Transverse colon (tissue), 4 donors: ENCODE results near the gene FAM47E. TPM values are rescaled to one million over a fixed set of nuclear protein-coding genes. Genes with fewer than 3 reads are reported as not detected.

ENCODE experiments used
- DNase-seq: peaks from one replicate; pipeline ENCODE4 v3.0.0-alpha.2; 2019
- H3K27ac ChIP-seq, 4 donors: fragments of 200-600 bp; sonication (generic); 2 replicates each; pipeline ENCODE4 v1.5.1; 2016 to 2018; ENCODE audit warnings: inconsistent platforms in 4 of 4
- H3K27me3 ChIP-seq: fragments of 200-600 bp; sonication (generic); 2 replicates; pipeline ENCODE4 v1.5.1; 2017; ENCODE audit warnings: inconsistent platforms
- H3K36me3 ChIP-seq, 4 donors: fragments of 200-600 bp; sonication (generic); 2 replicates each; pipeline ENCODE4 v1.5.1; 2017 to 2019; ENCODE audit warnings: inconsistent platforms in 4 of 4
- H3K4me1 ChIP-seq, 4 donors: fragments of 200-600 bp; sonication (generic); 2 replicates each; pipeline ENCODE4 v1.5.1; 2017 to 2020; ENCODE audit warnings: inconsistent platforms in 4 of 4
- H3K4me3 ChIP-seq, 4 donors: fragments of 200-600 bp; sonication (generic); 1 replicate in 1 of 4; 2 replicates in 3 of 4; pipeline versions ENCODE4 v1.5.1 to v1.6.1; 2017 to 2019; ENCODE audit warnings: inconsistent platforms in 4 of 4
- H3K9me3 ChIP-seq, 2 donors: fragments of 200-600 bp; sonication (generic); 2 replicates each; pipeline ENCODE4 v1.5.1; 2017 to 2019; ENCODE audit warnings: inconsistent platforms in 2 of 2
- CTCF ChIP-seq, 5 experiments: fragments of 200-600 bp in 3 of 5; fragments of 450-650 bp in 2 of 5; sonication (generic) in 3 of 5; IDR thresholded peaks; 1 replicate in 2 of 5; 2 replicates in 3 of 5; pipeline ENCODE4 v1.5.1; 2016 to 2017; ENCODE audit warnings: antibody characterized with exemption in 5 of 5, inconsistent platforms in 3 of 5, mild to moderate bottlenecking in 2 of 5, moderate library complexity in 1 of 5
- EP300 ChIP-seq: sonication (generic); formaldehyde crosslinking; IDR thresholded peaks from one replicate; pipeline ENCODE4 v1.6.1; 2017; ENCODE audit warnings: antibody characterized with exemption, low read depth
- POLR2A ChIP-seq: fragments of 450-650 bp; IDR thresholded peaks from one replicate; pipeline ENCODE4 v1.6.1; 2016; ENCODE audit warnings: antibody characterized with exemption, mild to moderate bottlenecking, moderate library complexity
- POLR2AphosphoS5 ChIP-seq, 3 donors: sonication (generic); formaldehyde crosslinking; IDR thresholded peaks; one replicate each; pipeline ENCODE4 v1.6.1; 2016; ENCODE audit warnings: antibody characterized with exemption in 3 of 3
- WGBS, 2 donors: methylation state at CpG; one replicate each; pipeline ENCODE4 v1.1.5; 2018; ENCODE audit warnings: low coverage in 1 of 2; 5-methylcytosine and 5-hydroxymethylcytosine counted together
- in situ Hi-C, 4 donors: fragments of 200-750 bp; cut with MboI; loops; one replicate each; pipeline versions ENCODE4 v1.15.0 to v1.15.1; 2017; ENCODE audit warnings: low sequenced_read_pairs in 3 of 4, low pct_ligation_motif_present in 1 of 4, low pct_unique_long_range_greater_than_20kb in 1 of 4
- intact Hi-C: fragments of 100-400 bp; cut with DNase I; formaldehyde crosslinking; loops from one replicate; pipeline ENCODE4 v1.15.1; 2023; ENCODE audit warnings: low total_unique reads
- total RNA-seq, 4 donors: library from RNA; depleted of rRNA; stranded (reverse); fragments of >200 nt; gene quantifications; one replicate each; pipeline ENCODE4 v1.1.0, GENCODE V29; 2016

The FAM47E gene
- total RNA-seq, 4 donors from 2014 or later: 0.20 to 7.8 (median 2.8) TPM

GRCh38 chr4:76210452-76210851, 41.1 kb upstream of the FAM47E start:
- intact Hi-C loops: no loop called here
- Histone ChIP-seq H3K27me3 (no peaks in the 10 kb centered on the region), H3K4me3 (no peak overlapping the region), H3K27ac (peak overlapping the region; percentile 97 to 98 (median 98)), H3K36me3 (no peaks in the 10 kb centered on the region), H3K9me3 (no peaks in the 10 kb centered on the region), H3K4me1 (peaks cover 50 to 87% (median 66%) of the 10 kb centered on the region in 4 donors)
- in situ Hi-C loops: no loop called here
- no peak for DNase-seq
- TF ChIP-seq CTCF (IDR thresholded peaks at IDR 0.05) (no peak), EP300 (no peak), POLR2A (no peak), POLR2AphosphoS5 (IDR thresholded peaks at IDR 0.05) (no peak)
- WGBS, 2 donors: 54 to 55% methylated on average over 2 to 4 of the region's 4 CpGs

DNA sequence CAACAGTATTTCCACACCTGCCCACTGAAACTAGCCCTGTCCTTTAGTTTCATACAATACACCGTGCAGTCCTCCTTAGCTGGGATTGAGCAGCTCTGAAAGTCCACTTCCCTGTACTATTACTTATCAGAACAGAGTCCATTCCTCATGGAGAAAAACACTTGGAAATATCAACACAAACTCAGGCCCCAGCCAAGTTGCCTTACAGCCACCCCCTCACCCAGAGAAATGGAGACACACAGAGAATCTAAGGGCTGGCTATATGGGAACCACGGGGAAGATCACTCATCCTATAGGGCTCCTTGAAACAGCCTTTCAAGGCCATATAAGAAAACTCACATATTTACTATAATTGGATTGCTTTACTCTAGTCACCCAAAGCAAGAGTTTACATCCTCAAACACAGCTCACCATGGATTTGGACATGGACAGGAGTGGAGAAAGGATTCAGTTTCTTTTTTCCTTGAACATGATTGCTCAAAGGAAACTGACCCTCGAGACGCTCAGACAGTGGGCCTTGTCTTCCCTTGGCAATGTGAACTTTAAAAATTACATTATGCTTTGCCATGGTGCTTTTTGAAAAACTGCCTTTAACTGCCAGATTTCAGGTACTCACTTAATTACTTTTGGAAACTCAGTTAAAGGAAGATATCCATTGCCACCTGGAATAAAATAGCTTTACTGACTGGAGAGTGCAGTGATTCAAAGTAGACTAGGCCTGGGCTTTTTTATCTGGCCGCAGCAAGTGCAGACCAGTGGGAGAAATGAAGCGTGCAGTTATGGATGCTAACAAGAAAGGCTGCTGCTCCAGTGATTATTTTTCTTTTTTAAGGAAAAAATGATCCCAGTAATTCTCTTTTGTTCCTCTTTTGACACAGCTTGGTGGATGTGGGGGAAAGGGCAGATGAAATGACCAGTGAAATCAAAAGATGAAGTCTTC, 39.5 kb upstream of the FAM47E start:
- Histone ChIP-seq H3K4me3 (peak overlapping the region; percentile 68 to 91 (median 71)), H3K36me3 (no peaks in the 10 kb centered on the region), H3K9me3 (no peaks in the 10 kb centered on the region), H3K27me3 (no peaks in the 10 kb centered on the region), H3K27ac (peak overlapping the region; percentile 97 to 98 (median 98)), H3K4me1 (peaks cover 47 to 86% (median 69%) of the 10 kb centered on the region in 4 donors)
- no peak for DNase-seq
- intact Hi-C loops (no loop called here), in situ Hi-C loops (no loop called here)
- TF ChIP-seq POLR2A (no peak), EP300 (no peak)
- 24 to 34% methylated on average over 2 to 6 of the region's 6 CpGs for WGBS, 2 donors

DNA sequence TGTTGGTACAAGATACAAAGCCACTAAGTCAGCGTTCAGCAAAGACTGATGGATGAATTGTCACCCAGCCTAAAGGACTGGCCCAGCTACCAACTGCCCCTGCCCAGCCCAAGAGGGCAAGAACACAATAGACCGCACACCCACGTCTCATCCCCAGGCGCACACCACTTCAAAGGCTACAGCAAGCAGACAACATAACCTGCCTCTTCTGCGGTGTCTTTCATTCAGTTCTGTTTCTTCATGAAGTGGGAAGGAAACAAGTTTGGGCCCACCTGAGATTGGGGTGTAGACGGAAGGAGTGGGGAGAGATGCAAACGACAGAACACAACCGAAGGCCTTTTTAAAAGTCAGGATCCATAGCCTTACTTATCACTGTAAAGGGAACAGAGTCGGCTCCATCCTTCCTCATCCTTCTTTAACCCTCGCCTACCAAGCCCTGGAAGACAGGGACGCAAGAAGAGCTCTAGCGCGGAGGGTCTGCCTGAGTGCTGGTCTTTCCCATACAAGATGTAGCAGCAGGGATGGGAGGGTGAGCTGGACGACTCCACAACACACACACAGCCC, 38.6 kb upstream of the FAM47E start:
- 0 to 13% methylated on average over 1 to 14 of the region's 14 CpGs for WGBS, 2 donors
- in situ Hi-C loops (no loop called here), intact Hi-C loops (no loop called here)
- no peaks in the 10 kb centered on the region for H3K36me3 ChIP-seq
- peak overlapping the region; percentile 68 to 91 (median 71) for H3K4me3 ChIP-seq
- peak; percentile 52 for DNase-seq
- TF ChIP-seq POLR2A (no peak), EP300 (no peak), POLR2AphosphoS5 (IDR thresholded peaks at IDR 0.05) (no peak), CTCF (IDR thresholded peaks at IDR 0.05) (no peak)
- no peaks in the 10 kb centered on the region for H3K27me3 ChIP-seq
- peaks cover 40 to 82% (median 64%) of the 10 kb centered on the region in 4 donors for H3K4me1 ChIP-seq
- H3K27ac ChIP-seq: peak overlapping the region; percentile 97 to 98 (median 98)
- no peaks in the 10 kb centered on the region for H3K9me3 ChIP-seq

- intact Hi-C loops: no loop called here
- 0% methylated on average over 20 of the region's 94 CpGs; no CpG with 5 or more reads in 1 of the 2 donors for WGBS, 2 donors
- Histone ChIP-seq H3K4me3 (peak within 1 kb of the TSS; percentile 68 to 91 (median 71)), H3K9me3 (no peaks in the 10 kb centered on the region), H3K36me3 (no peaks in the 10 kb centered on the region), H3K4me1 (peaks cover 38 to 75% (median 59%) of the 10 kb centered on the region in 4 donors), H3K27ac (peak within 1 kb of the TSS; percentile 97 to 98 (median 98)), H3K27me3 (no peaks in the 10 kb centered on the region)
- peak; percentile 91 for DNase-seq
- in situ Hi-C loops: no loop called here
- no peak for TF ChIP-seq EP300
- peak; percentile 58 to 93 (median 89) for TF ChIP-seq POLR2AphosphoS5 (IDR thresholded peaks at IDR 0.05)
- TF ChIP-seq CTCF (IDR thresholded peaks at IDR 0.05): no peak
- TF ChIP-seq POLR2A: peak; percentile 76
Observed at GRCh38 chr4:76213415-76214176, 37.9 kb upstream of the FAM47E start, which contains the start of gene SCARB2. Gene SCARB2, minus strand, starts transcription at chr4:76213824. Its CDS starts 281 bp downstream, at chr4:76213543.
